ENCODE results near the gene TM9SF1. TPM values are rescaled to one million over a fixed set of nuclear protein-coding genes. Genes with fewer than 3 reads are reported as not detected.

TM9SF1 gene
- total and polyA plus RNA-seq, 2 of the 13 experiments (the other 11 are each of a cell fraction or from before 2014, with no cell fraction given), result 83.2 to 110 TPM

GRCh38 chr14:24232645-24233537, 37.6 kb upstream of the TM9SF1 start, which contains the start of gene GMPR2 (continued):
- TF ChIP-seq ZNF883 (CRISPR knock-in tag; IDR thresholded peaks at IDR 0.05; ENCODE audit: not compliant biosample characterization) (peak; percentile 59), ATF7-NPFF (CRISPR knock-in tag; IDR thresholded peaks at IDR 0.05; ENCODE audit: low read depth) (peak; percentile 86; the same call in 1 of the 2 replicates), ZNF12 (CRISPR knock-in tag; IDR thresholded peaks at IDR 0.05) (peak; percentile 56), ZNF510 (CRISPR knock-in tag; IDR thresholded peaks at IDR 0.05; ENCODE audit: low read depth) (peak; percentile 85), YEATS4 (CRISPR knock-in tag; IDR thresholded peaks at IDR 0.05; ENCODE audit: borderline replicate concordance) (peak; percentile 99), GATAD2A (CRISPR knock-in tag; IDR thresholded peaks at IDR 0.05) (peak; percentile 73), GTF3A (CRISPR knock-in tag; conservative IDR thresholded peaks at IDR 0.05) (peak; percentile 68; the same call in 1 of the 2 replicates), ESRRA (CRISPR knock-in tag; IDR thresholded peaks at IDR 0.05; ENCODE audit: low read depth) (no peak; the same call in 1 of the 2 replicates), ZNF331 (CRISPR knock-in tag; IDR thresholded peaks at IDR 0.05) (no peak; the same call in 1 of the 2 replicates), RBM39 (IDR thresholded peaks at IDR 0.05; ENCODE audit: low read depth, low read length, poor library complexity, severe bottlenecking) (peak; percentile 9), KDM6A (CRISPR knock-in tag; IDR thresholded peaks at IDR 0.05; ENCODE audit: low read depth) (0 out of 2 replicates have a peak, but pooled peaks have one; percentile 6), NKX3-1 (CRISPR knock-in tag; IDR thresholded peaks at IDR 0.05) (peak; percentile 93), RFX5 (IDR thresholded peaks at IDR 0.05; ENCODE audit: low read depth, low read length) (peak; percentile 92), BRF2 (CRISPR knock-in tag; IDR thresholded peaks at IDR 0.05) (peak; percentile 42; the same call in 1 of the 2 replicates), ZXDC (CRISPR knock-in tag; IDR thresholded peaks at IDR 0.05) (no peak), MZF1 (CRISPR knock-in tag; IDR thresholded peaks at IDR 0.05; ENCODE audit: borderline replicate concordance) (peak; percentile 53; the same call in 1 of the 2 replicates), ARHGAP35 (CRISPR knock-in tag; IDR thresholded peaks at IDR 0.05; ENCODE audit: borderline replicate concordance) (peak; percentile 21), ZFAT (CRISPR knock-in tag; conservative IDR thresholded peaks at IDR 0.05) (no peak; the same call in 1 of the 2 replicates), TBP (CRISPR knock-in tag; IDR thresholded peaks at IDR 0.05) (no peak; the same call in 1 of the 2 replicates), ZNF501 (CRISPR knock-in tag; IDR thresholded peaks at IDR 0.05) (peak; percentile 85)
- TF ChIP-seq, protein P1, sequence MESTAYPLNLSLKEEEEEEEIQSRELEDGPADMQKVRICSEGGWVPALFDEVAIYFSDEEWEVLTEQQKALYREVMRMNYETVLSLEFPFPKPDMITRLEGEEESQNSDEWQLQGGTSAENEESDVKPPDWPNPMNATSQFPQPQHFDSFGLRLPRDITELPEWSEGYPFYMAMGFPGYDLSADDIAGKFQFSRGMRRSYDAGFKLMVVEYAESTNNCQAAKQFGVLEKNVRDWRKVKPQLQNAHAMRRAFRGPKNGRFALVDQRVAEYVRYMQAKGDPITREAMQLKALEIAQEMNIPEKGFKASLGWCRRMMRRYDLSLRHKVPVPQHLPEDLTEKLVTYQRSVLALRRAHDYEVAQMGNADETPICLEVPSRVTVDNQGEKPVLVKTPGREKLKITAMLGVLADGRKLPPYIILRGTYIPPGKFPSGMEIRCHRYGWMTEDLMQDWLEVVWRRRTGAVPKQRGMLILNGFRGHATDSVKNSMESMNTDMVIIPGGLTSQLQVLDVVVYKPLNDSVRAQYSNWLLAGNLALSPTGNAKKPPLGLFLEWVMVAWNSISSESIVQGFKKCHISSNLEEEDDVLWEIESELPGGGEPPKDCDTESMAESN (CRISPR knock-in tag; conservative IDR thresholded peaks at IDR 0.05), result peak; percentile 86
- TF ChIP-seq, protein P2, sequence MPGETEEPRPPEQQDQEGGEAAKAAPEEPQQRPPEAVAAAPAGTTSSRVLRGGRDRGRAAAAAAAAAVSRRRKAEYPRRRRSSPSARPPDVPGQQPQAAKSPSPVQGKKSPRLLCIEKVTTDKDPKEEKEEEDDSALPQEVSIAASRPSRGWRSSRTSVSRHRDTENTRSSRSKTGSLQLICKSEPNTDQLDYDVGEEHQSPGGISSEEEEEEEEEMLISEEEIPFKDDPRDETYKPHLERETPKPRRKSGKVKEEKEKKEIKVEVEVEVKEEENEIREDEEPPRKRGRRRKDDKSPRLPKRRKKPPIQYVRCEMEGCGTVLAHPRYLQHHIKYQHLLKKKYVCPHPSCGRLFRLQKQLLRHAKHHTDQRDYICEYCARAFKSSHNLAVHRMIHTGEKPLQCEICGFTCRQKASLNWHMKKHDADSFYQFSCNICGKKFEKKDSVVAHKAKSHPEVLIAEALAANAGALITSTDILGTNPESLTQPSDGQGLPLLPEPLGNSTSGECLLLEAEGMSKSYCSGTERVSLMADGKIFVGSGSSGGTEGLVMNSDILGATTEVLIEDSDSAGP (CRISPR knock-in tag; IDR thresholded peaks at IDR 0.05; ENCODE audit: borderline replicate concordance), result peak; percentile 88; the same call in 1 of the 2 replicates
